GM19025 (cell line): ENCODE data around the gene KEAP1.
A peak's percentile ranks its signal among the peaks of the same experiment; 100 is the strongest.
"Not testable (repeated sequence)": the region's sequence is repeated elsewhere in the genome, so short reads cannot be mapped to it uniquely, and the experiment has no call there.

Source experiments
- ATAC-seq: cut with Tn5 transposase; IDR thresholded peaks from one replicate; pipeline ENCODE4 v1.9.1; 2021; ENCODE audit warnings: mild to moderate bottlenecking, low read depth, moderate library complexity; ENCODE audit not compliant: unreplicated experiment

The KEAP1 gene

DNA sequence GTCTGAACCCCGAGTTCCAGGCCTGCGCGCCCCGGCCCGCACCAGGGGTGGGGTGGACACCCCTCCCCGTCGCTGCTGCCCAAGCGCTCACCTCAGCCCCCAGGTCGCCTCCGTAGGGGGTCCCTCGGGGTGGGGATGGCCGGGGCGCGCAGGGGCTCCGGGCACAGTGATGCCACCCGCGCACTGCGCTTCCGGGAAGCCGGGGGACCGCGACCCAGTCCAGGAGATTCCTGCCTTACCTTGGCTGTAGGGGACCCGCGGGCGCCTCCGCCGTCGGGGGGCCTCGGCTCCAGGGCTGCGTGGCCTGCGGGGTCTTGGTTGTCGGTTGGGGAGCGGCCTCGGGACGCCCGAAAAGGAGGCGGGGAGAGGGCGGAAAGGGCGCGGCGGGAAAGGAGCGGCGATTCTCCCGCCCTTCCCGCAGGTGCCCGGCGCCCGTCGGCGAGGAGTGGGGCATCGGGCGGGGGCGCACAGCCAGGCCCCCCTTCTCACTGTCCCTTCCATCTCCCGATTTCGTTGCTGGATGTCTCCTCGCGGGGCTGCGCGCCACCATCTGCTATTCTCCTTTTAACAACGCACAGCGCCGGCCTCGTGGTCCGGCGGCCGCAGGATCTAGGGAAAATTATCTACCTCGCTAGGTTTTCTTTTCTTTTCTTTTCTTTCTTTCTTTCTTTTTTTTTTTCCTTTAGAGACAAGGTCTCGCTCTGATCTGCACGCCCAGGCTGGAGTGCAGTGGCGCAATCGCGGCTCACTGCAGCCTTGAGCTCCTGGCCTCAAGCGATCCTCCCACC is at the start of gene KEAP1:
Gene KEAP1 (minus strand): TSS at position 355 of the 788 bp plus-strand sequence. CDS start 3,323 bp downstream, outside the sequence.
- ATAC-seq, result peak; percentile 22

DNA sequence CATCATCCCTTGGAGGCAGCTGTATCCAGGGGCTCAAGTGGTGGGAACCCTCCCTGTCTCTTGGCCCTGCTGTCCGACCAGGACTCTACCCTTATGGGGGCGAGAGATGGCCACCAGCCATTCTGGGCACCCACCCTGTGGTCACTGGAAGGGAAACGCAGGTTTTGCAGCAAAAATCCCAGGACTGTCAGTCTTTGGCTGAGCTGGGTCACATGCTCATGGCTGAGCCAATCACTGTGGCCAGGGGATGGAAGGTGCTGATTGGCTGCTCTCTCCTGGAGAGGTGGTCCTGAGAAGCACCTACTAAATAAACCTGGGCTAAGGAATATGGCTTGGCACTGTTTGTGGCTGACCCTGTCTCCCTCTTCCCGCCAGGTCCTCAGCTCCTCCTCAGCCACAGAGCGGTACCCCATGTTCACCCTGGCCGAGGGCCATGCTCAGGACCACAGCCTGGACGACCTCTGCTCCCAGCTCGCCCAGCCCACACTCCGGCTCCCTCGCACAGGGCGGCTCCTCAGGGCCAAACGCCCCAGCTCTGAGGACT is 49.4 kb upstream of the KEAP1 start:
- ATAC-seq, result no peak

DNA sequence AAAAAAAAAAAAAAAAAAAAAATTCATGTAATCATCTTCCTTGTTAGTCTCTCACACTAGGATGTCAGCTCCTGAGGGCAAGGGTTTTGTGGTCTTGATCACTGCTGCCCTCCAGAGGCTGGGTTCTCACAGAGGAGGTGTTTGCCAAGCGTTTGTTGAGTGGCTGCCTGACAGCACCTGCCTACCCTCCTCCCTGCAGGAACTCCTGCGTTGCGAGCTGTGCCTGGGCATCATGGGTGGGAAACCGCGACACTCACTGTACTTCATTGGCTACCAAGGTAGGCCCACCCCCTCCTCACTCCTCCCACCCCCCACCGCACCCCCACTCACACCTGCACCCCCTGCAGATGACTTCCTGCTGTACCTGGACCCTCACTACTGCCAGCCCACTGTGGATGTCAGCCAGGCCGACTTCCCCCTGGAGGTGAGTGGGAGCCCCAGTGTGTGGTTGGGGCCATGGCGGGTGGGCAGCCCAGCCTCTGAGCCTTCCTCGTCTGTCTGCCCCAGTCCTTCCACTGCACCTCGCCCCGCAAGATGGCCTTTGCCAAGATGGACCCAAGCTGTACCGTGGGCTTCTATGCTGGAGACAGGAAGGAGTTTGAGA is 48.6 kb upstream of the KEAP1 start:
- ATAC-seq, result no peak

DNA sequence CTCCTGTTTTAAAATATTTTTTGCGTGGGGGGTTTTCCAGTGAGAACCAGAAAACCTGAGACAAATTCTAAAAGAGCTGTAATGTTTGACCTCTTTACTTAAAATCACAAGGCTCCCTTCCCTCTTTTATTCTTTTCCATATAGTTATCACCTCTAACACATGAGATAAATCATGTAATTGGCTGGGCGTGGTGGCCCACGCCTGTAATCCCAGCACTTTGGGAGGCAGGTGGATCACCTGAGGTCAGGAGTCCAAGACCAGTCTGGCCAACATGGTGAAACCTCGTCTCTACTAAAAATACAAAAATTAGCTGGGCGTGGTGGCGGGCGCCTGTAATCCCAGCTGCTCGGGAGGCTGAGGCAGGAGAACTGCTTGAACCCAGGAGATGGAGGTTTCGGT is 47.9 kb upstream of the KEAP1 start:
- ATAC-seq, result not testable (repeated sequence)

DNA sequence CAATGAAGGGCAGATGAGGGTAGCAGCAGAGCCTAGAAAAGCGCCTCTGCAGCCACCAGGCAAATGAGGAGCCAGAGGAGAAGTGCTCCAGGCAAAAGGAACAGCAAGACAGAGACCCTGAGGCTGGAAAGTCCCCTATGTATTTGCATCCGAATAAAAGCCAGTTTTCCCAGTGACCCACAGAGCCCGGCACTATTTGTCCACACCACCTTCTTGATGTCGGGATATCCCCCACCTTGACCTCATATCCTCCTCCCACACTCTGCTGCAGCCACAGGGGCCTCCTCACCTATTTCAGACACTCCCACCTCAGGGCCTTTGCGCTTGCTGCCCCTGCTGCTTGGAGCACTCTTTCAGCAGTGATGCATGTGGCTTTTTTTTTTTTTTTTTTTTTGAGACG is 47.2 kb upstream of the KEAP1 start:
- ATAC-seq, result no peak

DNA sequence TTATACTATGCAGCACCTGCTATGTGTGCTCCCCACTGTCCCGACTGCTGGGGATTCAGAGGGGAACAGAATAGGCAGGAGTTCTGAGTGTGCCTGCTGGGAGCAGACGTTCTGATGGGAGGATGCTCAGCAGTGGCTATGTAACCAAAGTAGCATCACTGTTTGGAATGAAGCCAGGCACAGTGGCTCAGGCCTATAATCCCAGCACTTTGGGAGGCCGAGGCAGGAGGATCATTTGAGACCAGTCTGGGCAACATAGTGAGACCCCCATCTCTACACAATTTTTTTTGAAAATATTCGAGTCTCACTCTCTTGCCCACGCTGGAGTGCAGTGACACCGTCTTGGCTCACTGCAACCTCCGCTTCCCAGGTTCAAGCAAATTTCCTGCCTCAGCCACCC is 46.6 kb upstream of the KEAP1 start:
- no peak for ATAC-seq

DNA sequence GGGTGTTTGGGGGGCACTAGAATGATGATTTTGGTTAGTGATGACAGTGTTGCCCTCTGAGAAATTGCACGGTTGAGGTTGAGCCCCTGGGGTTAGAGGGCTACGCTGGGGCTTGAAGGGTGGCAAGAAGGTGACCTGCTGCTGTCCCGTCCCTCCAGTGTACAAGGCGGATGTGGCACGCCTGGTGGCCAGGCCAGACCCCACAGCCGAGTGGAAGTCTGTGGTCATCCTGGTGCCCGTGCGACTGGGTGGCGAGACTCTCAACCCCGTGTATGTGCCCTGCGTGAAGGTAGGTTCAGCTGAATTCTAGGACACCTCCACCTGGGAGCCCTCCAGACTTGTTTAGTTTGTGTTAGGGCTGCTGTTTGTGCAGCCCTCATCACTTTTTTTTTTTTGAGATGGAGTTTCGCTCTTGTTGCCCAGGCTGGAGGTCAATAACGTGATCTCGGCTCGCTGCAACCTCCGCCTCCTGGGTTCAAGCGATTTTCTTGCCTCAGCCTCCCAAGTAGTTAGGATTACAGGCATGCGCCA is 45.7 kb upstream of the KEAP1 start:
- no peak for ATAC-seq

DNA sequence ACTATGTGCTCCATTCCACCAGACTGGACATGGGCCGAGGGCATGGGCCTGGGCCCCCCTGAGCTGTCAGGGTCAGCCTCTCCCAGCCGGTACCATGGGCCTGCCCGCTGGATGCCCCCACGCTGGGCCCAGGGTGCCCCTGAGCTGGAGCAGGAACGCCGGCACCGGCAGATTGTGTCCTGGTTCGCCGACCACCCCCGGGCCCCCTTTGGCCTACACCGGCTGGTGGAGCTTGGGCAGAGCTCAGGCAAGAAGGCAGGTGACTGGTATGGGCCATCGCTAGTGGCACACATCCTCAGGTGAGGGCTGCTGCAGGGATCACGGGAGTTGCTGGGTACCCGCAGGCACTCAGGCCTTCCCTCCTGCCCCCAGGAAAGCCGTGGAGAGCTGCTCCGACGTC is 43.7 kb upstream of the KEAP1 start:
- ATAC-seq, result no peak

DNA sequence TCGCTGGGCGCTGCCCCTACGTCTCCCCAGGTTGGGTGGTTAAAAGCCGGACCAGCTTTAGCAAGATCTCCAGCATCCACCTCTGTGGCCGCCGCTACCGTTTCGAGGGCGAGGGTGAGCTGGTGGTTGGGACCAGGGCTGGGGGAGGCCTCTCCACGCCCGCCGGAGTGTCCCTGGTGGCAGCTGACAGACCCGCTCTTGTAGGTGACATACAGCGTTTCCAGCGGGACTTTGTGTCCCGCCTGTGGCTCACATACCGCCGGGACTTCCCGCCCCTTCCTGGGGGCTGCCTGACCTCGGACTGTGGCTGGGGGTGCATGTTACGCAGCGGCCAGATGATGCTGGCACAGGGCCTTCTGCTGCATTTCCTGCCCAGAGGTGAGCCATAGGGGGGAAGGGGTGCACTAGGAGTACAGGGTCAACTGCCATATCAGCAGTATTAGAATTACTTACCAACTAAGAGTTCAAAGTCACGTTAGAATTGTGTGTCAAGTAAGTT is 41.6 kb upstream of the KEAP1 start:
- no peak for ATAC-seq

DNA sequence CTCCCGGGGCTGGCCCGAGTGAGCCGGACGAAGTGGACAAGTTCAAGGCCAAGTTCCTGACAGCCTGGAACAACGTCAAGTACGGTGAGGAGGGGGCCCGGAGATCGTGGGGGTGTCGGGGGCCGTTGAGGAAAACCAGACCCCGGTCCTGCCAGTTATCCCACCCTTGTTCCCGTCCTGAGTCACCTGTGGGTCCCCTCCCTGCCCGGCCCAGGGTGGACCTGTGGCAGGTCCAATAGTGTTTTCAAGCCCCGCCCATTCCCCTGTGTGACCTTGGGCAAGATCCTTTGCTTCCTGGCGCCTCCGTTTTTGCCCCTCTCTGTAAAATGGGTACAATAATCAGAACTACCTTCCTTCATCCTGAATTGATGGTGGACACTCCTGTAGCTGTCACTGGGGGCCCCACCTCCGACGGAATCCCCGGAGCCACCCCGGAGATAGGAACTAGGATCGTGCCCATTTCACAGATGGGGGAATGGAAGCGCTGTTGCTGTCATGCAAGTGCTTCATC is 41.1 kb upstream of the KEAP1 start:
- no peak for ATAC-seq

DNA sequence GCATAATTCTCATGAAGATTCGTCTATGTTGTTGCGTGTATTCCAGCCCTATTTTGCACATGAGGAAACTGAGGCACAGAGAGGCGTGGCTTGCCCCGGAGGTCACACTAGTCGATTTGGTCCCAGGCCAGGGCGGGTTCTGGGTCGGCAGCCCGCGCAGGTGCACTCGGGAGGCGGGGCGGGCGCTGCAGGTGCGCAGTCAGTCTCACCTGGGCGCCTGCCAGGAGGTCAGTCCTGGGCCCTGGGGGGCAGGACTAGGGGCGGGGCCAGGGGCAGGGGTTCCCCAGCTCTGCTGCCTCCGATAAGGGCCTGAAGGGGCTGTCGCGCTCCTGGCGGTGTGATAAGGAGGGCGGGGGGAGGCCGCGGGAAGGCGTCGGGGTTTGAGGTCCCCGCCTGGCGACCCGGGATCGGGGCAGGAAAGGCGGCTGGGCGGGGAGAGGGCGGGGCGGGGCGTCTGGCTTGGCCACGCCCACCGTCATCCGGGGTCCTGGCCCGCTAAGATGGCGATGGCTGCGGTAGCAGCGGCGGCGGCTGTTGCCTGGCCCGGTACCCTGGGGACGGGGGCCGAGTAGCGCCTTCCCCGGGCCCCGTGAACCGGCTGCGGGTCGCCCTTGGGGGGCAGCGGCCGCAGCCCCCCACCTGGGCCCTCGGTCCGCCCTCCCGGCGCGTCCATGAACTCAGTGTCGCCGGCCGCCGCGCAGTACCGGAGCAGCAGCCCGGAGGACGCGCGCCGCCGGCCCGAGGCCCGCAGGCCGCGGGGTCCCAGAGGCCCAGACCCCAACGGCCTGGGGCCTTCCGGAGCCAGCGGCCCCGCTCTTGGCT is 40.5 kb upstream of the KEAP1 start, which contains the start of gene ATG4D:
Gene ATG4D (plus strand): TSS at position 485 of the 822 bp plus-strand sequence. CDS start 187 bp downstream, at position 672.
- peak; percentile 73 for ATAC-seq

DNA sequence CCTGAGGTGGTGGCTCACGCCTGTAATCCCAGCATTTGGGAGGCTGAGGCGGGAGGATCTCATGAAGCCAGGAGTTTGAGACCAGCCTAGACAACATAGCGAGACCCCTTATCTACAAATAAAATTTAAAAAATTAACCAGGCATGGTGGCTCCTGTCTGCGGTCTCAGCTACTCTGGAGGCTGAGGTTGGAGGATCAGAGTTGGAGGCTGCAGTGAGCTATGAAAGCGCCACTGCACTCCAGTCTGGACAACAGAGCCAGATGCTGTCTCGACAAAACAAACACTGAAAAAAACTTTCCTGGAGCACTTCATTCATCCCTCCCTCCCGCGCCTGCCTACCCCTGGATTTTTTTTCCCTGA is 39.9 kb upstream of the KEAP1 start:
- no peak for ATAC-seq

DNA sequence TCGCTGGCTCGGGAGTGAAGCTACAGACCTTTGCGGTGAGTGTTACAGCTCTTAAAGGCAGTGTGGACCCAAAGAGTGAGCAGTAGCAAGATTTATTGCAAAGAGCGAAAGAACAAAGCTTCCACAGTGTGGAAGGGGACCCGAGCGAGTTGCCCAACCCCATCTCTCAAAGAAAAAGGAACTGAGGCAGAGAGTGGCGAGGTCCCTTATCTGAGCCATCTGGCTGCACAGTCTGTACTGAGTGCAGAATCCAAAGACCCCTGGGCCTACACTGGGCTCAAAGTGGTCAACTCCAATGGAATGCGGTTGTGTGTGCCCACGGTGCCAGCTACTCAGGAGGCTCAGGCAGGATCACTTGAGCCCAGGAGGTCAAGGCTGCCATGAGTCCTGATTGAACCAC is 35.9 kb upstream of the KEAP1 start:
- not testable (repeated sequence) for ATAC-seq

DNA sequence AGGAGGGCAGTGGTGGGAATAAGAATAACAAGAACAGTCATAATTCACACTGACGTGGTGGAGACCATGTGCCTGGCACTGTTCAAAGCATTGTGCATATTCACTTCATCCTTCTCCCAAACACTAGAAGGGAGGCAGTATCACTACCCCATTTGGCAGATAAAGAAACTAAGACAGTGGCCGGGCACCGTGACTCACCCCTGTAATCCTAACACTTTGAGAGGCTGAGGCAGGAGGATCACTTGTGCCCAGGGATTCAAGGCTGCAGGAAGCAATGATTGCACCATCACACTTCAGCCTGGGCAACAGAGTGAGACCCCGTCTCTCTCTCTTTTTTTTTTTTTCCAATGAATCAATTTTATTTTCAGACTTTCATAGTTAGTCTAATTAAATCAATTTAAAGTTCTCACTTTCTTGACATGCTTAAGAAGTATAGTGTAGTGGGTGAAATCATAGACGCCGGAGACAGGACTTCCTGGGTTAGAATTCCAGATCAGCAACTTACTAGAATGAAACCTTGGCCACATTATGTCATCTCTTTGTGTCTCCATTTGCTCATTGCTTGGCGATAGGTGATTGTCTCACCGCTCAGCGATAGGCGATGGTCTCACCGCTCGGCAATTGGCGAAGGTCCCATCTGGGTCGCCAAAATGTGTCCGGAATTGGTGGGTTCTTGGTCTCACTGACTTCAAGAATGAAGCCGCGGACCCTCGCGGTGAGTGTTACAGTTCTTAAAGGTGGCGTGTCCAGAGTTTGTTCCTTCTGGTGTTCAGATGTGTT is 35.2 kb upstream of the KEAP1 start:
- ATAC-seq, result no peak

DNA sequence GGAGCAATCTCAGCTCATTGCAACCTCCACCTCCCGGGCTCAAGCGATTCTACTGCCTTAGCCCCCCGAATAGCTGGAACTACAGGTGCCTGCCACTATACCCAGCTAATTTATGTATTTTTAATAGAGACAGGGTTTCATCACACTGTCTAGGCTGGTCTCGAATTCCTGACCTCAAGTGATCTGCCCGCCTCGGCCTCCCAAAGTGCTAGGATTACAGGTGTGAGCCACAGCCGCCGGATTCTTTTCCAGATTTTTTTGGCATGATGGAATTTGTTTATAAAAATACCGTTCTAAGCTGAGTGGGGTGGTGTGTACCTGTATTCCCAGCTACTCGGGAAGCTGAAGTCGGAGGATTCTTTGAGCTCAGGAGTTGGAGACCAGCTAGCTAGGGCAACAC is 34.5 kb upstream of the KEAP1 start:
- ATAC-seq, result no peak

DNA sequence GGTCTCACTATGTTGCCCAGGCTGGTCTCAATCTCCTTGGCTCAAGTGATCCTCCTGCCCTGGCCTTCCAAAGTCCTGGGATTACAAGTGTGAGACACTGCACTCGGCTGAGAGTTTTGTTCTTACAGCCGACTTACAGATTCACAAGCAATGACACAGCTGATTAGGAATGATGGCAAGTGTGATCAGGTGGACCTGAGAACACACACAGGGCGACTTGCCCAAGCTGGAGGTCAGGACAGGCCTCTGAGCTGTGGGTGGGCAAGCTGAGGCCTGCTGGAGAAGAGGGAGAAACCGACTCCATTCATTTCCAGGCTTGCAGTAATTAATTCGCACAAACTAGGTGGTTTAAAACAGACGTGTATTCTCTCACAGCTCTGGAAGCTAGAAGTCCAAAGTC is 32.5 kb upstream of the KEAP1 start:
- no peak for ATAC-seq

DNA sequence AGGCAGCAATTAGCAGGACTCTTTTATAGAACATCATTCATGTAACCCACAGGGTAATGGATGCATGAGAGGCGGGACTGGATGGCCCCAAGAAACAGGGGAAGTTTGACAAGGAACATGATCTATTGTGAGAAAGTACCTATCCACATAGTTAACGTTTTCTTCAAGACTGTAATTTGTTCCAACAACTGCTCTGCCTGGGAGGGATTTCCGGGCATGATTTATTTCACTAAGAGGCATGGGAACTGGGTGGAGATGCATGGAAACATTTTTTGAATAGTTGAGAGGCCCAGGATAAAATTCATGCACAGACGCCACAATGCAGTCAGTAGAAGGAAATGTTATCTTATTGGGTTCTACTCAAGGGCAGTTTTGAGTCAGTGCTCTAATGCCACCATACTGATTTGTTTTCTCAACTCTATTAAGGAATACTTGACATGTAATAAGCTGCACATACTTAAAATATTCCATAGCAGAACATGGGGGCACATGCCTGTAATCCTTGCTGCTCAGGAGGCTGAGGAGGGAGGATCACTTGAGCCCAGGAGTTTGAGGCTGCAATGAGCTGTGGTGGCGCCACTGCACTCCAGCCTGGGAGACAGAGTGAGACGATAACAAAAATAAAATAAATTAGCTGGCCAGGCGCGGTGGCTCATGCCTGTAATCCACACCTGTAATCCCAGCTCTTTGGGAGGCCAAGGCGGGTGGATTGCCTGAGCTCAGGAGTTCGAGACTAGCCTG is 30.7 kb upstream of the KEAP1 start:
- no peak for ATAC-seq

DNA sequence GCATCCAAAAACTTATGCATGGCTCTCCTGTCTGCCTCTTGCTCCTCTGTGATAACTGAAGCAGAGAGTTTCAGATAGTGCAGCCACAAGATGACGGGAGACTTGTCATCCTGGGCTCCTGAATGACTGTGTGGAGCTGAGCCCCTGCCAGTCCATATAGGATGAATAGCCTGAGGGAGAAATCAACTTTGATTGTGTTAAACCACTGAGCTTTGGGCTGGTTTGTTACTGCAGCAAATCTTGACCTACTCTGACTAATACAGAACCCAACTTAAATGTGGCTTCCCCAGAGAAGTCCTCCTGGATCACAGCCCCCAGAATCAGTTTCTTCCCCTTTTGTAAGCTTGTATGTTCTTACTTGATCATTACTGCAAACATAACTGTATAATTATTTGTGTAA is 29.3 kb upstream of the KEAP1 start:
- ATAC-seq, result no peak

DNA sequence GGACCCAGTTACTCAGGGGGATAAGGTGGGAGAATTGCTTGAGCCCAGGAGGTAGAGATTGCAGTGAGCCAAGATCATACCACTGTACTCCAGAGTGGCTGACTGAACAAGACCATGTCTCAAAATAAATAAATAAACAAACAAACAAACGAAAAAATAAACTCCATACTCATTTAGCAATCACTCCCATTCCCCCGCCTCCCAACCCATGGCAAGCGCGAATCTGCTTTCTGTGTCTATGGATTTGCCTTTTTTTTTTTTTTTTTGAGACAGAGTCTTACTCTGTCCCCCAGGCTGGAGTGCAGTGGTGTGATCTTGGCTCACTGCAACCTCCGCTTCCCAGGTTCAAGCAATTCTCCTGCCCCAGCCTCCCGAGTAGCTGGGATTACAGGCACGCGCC is 23.7 kb upstream of the KEAP1 start:
- not testable (repeated sequence) for ATAC-seq
